ENCODE data around the gene MSRB1. TPM values are rescaled to one million over a fixed set of nuclear protein-coding genes. Genes with fewer than 3 reads are reported as not detected.

Gene MSRB1
- total and polyA plus RNA-seq, 2 of the 13 experiments (the other 11 are each of a cell fraction or from before 2014, with no cell fraction given): 32.1 to 75.4 TPM

DNA sequence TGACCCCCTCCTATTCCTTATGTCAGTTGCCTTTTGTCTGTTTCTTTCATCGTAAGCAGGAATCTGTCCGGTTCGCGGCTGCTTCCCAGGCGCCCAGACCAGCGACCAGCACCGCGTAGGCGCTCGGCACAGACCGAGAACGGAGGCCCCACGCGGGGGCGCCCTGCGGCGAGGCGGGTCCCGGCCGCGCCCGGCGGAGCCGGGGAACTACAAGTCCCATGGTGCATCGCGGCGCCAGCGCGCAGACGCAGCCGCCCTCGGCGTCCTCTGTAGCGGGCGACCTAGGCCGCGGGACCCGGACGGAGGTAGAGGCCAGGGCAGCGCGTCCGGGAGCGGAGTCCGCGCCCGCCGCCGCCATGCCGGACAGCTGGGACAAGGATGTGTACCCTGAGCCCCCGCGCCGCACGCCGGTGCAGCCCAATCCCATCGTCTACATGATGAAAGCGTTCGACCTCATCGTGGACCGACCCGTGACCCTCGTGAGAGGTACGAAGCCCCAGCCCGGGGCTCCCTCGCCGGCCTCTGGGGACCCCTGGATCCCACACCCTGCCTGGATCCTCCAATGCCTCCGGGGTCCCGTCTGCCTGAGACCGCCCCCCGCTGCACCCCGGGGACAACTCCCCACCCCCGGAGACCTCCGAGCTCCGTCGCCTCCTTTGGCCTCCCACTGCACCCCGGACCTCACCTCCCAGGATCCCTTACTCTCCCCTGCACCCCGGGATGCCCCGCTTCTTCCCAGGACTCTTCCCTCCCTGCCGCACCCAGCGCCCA is 16.5 kb upstream of the MSRB1 start, which contains the start of gene NDUFB10 (continued):
- no peak for TF ChIP-seq LCORL (IDR thresholded peaks at IDR 0.05)
- TF ChIP-seq LCORL (CRISPR knock-in tag; IDR thresholded peaks at IDR 0.05): peak; percentile 79; the same call in 1 of the 2 replicates
- TF ChIP-seq ZNF674 (CRISPR knock-in tag; IDR thresholded peaks at IDR 0.05; ENCODE audit: low read depth): no peak
- peak; percentile 81; the same call in 1 of the 2 replicates for TF ChIP-seq ZNF709 (CRISPR knock-in tag; IDR thresholded peaks at IDR 0.05)
- TF ChIP-seq, protein P1, sequence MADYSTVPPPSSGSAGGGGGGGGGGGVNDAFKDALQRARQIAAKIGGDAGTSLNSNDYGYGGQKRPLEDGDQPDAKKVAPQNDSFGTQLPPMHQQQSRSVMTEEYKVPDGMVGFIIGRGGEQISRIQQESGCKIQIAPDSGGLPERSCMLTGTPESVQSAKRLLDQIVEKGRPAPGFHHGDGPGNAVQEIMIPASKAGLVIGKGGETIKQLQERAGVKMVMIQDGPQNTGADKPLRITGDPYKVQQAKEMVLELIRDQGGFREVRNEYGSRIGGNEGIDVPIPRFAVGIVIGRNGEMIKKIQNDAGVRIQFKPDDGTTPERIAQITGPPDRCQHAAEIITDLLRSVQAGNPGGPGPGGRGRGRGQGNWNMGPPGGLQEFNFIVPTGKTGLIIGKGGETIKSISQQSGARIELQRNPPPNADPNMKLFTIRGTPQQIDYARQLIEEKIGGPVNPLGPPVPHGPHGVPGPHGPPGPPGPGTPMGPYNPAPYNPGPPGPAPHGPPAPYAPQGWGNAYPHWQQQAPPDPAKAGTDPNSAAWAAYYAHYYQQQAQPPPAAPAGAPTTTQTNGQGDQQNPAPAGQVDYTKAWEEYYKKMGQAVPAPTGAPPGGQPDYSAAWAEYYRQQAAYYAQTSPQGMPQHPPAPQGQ (CRISPR knock-in tag; IDR thresholded peaks at IDR 0.05; ENCODE audit: borderline replicate concordance): no peak
- TF ChIP-seq, protein P2, sequence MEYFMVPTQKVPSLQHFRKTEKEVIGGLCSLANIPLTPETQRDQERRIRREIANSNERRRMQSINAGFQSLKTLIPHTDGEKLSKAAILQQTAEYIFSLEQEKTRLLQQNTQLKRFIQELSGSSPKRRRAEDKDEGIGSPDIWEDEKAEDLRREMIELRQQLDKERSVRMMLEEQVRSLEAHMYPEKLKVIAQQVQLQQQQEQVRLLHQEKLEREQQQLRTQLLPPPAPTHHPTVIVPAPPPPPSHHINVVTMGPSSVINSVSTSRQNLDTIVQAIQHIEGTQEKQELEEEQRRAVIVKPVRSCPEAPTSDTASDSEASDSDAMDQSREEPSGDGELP (IDR thresholded peaks at IDR 0.05; ENCODE audit: borderline replicate concordance, low read depth): peak; percentile 74; the same call in 1 of the 2 replicates
- TF ChIP-seq, protein P3, sequence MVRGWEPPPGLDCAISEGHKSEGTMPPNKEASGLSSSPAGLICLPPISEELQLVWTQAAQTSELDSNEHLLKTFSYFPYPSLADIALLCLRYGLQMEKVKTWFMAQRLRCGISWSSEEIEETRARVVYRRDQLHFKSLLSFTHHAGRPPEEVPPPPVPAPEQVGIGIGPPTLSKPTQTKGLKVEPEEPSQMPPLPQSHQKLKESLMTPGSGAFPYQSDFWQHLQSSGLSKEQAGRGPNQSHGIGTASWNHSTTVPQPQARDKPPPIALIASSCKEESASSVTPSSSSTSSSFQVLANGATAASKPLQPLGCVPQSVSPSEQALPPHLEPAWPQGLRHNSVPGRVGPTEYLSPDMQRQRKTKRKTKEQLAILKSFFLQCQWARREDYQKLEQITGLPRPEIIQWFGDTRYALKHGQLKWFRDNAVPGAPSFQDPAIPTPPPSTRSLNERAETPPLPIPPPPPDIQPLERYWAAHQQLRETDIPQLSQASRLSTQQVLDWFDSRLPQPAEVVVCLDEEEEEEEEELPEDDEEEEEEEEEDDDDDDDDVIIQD (CRISPR knock-in tag; IDR thresholded peaks at IDR 0.05; ENCODE audit: low read depth): peak; percentile 19; the same call in 1 of the 2 replicates
- peak; percentile 61; the same call in 1 of the 2 replicates for TF ChIP-seq ZNF691 (CRISPR knock-in tag; IDR thresholded peaks at IDR 0.05; ENCODE audit: borderline replicate concordance, low read depth)
- TF ChIP-seq ZSCAN30 (CRISPR knock-in tag; IDR thresholded peaks at IDR 0.05): 0 out of 2 replicates have a peak, but pooled peaks have one; percentile 23
- 0 out of 2 replicates have a peak, but pooled peaks have one; percentile 61 for TF ChIP-seq ZIK1 (CRISPR knock-in tag; IDR thresholded peaks at IDR 0.05; ENCODE audit: borderline replicate concordance, low read depth)
- no peak for TF ChIP-seq RERE (CRISPR knock-in tag; IDR thresholded peaks at IDR 0.05; ENCODE audit: low read depth)
- 0 out of 2 replicates have a peak, but pooled peaks have one; percentile 37 for TF ChIP-seq ZNF616 (CRISPR knock-in tag; IDR thresholded peaks at IDR 0.05; ENCODE audit: low read depth)
- no peak for TF ChIP-seq TRIM22 (IDR thresholded peaks at IDR 0.05)
- peak; percentile 85; the same call in 1 of the 2 replicates for TF ChIP-seq ZNF232 (CRISPR knock-in tag; IDR thresholded peaks at IDR 0.05; ENCODE audit: borderline replicate concordance)
- peak; percentile 81; the same call in 1 of the 2 replicates for TF ChIP-seq FOXK1 (CRISPR knock-in tag; IDR thresholded peaks at IDR 0.05; ENCODE audit: borderline replicate concordance, low read depth)

Data from HepG2 (cell line).